HG02642 (cell line): ENCODE data around the gene LRPPRC.
"Not testable (repeated sequence)": the region's sequence is repeated elsewhere in the genome, so short reads cannot be mapped to it uniquely, and the experiment has no call there.

Source experiments
- ATAC-seq: cut with Tn5 transposase; IDR thresholded peaks from one replicate; pipeline ENCODE4 v1.9.1; 2021; ENCODE audit warnings: mild to moderate bottlenecking; ENCODE audit not compliant: unreplicated experiment, poor library complexity

Gene LRPPRC

DNA sequence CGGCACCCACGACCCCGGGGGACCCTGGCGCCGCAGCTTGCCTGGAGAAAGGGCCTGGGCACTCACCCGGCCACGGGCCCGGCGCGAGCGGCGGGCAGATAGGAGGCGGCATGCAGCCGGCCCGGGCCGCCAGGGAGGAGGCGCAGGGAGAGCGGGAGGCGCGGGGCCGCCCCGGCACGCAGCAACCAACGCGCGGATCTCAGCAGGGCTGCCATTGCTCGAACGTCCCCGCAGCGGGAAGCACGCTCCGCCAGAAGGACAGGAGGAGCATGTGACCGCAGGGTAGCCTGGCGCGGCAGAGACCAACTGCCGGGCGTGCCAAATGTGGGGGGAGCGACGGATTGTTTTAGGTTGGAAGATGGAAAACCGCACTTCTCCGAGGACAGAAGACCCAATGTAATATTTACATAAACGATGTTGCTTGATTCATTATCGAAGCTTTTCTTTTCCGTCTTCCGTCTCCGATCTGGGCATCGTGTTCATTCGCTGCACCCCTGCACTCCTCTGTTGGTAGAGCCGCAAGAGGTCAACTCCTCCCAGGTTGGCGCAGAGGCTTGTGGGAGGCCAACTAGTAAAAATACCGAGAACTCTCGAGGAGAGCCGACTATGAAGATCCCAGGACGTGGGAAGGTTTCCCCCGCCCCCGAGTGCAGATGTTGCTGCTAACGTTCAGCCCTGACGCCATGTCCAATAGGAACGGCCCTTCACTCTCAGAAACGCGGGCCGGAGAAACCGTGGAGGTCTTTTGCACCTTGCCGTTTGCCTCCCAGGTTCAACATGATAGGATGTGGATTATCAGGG lies at the start of gene LRPPRC:
TSS of gene LRPPRC (minus strand) at position 257 of the 801 bp plus-strand sequence. CDS start at position 215, 42 bp downstream.
- peak; percentile 93 for ATAC-seq

DNA sequence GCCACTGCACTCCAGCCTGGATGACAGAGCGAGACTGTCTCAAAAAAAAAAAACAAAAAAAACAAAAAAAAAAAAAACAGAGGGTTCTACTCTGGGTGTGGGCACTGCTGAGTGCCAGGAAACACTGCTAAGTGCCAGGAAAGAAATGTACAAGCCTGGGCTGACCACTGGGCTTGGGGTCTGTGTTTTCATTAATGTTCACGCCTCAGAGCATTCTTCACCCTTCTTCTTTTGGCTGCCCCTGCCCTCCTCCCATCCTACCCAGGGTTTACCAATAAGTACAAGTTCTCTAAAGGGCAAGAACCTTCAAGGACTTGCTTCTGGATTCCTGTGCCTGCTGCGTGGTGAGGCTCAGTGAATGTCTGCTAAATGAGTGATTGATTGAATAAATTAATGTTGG lies 49.3 kb upstream of the LRPPRC start:
- no peak for ATAC-seq

DNA sequence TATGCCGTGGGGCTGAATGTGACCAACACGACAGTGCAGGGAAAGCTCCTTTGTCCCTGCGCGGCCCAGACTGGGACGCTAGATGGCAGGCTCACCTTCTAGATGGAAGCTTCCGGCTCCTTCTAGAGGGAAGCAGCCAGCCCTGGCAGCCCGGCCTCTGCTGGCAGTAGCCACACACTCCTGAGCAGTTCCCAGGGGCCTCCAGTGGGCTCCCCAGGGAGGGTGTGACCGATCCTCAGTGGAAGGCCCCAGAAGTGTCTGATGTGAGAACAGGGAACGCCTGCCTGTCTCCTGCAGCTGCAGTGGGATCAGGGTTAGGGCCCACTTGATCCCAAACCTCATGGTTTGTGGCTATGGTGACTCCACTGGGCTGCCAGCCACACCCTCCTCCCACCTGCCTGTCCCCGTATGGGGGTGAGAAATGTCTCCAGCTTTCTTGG lies 48.5 kb upstream of the LRPPRC start:
- ATAC-seq, result peak; percentile 99

DNA sequence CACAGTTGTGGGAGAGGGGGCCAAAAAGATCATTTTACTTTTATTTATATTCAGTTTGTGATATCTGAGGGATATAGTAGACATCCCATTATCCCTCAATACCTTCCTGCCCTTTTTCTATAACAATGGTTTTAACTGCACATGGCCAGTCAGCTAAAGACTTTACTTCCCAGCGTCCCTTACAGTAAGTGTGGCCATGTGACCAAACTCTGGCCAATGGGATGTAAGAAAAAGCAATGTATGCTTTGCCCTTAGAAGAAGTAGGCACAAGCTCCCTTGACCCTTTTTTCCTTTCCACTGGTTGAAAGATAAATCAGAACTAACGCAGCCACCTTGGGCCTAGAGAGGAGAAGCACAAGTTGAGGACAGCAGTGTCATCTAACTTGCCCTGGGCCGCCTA lies 44.6 kb upstream of the LRPPRC start:
- ATAC-seq, result no peak

DNA sequence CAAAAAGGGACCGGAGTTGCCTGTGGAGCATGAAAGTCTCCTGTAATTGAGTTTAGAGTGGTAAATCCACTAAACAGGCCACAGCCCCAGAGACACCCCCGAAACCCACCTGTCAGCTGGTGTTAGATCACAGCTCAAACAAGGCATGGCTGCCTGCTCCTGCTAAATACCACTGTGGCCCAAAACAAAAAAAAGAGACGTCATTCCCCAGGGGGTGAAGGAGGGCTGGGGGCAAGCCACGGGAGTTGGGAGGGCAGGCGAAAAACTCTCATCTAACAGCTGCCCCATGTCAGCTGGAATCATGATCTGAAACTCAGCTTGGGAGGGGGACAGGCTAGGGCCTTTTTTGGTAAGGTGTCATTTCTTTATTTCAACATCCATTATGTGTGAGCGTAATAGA lies 42.5 kb upstream of the LRPPRC start:
- no peak for ATAC-seq

DNA sequence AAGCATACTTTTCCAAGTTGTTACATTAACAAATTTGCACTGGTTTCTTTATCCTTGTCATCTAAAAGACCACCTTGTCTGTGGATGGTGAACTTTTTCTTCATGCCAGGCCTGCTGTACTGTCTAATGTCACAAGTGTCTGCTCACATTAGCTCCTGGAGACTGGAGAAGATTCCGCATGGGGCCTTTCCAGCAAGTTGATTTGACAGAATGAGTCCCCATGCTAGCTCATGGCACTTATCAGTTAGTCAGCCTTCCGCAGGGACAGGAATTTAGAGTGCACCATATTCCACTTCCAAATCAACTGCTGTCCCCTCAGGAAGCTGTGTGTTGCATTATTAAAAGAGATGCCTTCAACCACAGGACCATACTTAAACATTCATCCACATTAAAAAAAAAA lies 41.4 kb upstream of the LRPPRC start:
- no peak for ATAC-seq

DNA sequence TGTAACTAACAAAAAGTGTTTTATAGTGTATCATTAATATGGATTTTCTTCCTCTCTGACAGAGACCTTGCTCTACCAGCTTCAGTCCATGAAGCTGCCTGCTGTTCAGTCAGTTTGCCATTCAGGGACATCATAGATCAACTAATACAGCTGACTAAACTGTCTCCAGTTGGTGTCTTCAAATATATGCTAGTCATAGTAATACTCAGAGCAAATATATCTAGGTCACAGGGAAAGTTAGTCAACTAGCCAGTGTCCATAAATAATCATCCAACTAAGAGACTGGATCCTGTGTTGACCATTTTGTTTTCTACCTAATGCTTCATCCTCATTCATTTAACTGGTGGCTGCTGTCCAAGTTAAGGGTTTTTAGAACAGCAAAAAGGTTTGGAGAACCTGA lies 38.2 kb upstream of the LRPPRC start:
- ATAC-seq, result no peak

DNA sequence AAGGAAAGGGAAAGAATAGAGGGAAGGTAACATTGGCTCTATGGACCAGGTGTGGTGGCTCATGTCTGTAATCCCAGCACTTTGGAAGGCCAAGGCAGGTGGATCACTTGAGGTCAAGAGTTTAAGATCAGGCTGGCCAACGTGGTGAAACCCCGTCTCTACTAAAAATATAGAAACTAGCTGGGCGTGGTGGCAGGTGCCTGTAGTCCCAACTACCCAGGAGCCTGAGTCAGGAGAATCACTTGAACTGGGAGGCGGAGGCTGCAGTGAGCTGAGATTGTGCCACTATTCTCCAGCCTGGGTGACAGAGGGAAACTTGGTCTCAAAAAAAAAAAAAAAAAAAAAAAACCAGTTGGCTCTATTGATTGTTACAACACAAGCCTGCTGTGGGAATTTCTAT lies 31.3 kb upstream of the LRPPRC start:
- ATAC-seq, result not testable (repeated sequence)

DNA sequence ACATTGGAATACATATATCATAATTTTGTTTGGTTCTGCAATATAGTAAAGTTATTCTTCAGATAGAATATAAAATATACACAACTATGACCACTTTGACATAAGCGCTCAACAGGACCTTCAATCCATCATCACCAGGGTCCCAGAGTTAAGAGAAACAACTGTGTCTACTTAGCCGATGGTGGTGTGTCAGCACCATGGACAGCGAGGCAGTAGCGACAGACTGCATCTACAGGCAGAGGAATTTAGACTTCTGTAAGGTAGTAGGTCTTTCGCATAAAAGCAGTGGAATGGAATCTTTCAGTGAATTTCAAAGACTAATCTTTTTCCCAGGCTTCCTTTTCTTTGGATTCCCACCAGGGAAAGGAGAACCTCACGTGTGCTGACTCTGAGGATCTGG lies 20.5 kb upstream of the LRPPRC start:
- no peak for ATAC-seq

DNA sequence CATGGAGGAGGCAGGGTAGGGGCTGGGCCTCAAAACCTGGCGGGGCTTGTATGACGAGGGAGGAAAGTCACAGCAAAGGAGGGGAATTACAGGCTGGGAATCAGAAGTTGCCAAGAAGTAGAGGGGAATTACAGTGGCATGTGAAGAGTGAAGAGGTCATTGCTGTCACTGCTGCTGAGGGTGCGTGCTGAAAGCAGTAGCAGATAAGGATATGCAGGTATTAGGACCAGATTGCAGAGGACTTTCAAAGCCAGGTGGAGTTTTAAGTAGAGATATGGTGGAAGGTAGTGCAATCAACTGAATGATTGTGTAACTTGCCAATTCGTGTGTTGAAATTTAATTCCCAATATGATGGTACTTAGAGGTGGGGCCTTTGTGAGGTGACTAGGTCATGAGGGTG lies 19.4 kb upstream of the LRPPRC start:
- no peak for ATAC-seq

DNA sequence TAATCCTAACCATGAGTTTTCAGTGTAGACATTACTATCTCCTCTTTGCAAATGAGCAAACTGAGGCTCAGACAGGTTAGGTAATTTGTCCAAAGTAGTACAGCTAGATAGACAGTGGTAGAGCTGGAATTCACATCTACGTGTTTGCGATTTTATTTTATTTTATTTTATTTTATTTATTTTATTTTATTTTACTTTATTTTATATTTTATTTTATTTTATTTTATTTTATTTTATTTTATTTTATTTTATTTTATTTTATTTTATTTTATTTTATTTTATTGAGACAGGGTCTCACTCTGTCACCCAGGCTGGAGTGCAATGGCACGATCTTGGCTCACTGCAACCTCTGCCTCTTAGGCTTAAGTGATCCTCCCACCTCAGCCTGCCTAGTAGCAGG lies 17.4 kb upstream of the LRPPRC start:
- not testable (repeated sequence) for ATAC-seq

DNA sequence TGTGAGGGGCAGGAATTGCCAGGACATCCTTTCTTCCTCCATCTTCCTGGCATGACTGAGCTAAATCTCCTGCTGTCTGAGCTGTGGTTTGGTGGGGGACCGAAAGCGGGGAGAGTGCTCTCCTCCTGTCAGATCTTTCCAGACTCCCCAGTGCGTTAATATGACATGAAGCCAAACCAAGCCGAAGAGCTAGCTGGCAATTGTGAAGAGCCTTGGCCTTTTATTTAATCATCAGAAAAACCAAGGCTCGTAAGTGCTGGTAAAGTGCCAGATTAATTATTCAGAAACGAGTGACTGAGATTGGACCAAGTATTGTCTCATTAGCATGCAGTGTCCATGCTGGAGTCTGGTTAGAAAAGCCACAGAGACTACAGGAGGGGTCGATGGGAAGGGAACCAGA lies 14.5 kb upstream of the LRPPRC start:
- no peak for ATAC-seq

DNA sequence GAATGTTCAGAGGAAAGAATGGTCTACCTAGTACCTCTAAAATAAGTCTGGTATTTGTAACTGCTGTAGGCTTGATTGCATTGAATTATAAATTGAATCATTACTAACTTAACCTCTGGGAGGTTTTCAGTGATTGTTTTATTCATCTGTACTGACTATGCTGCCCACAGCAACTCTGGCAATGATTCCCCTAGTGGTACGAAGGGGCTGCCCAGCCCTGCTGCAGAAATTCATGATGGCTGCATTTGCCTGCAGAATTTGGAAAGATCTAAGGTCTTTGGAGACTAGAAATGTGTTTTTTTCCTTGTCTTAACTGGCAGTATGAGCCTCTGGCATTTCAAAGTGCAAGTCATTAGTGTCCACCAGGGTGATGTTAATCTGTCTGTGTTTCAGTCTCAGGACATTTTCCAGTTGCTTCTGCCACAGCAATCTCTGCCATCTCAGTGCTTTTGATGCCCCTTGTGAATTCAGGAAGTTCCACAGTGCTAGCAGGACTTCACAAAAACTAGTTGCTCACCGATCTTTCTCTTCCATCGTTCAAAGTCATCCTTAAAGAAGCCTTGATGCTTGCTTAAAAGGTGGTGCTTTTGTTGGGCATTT lies 13.4 kb upstream of the LRPPRC start:
- ATAC-seq, result no peak

DNA sequence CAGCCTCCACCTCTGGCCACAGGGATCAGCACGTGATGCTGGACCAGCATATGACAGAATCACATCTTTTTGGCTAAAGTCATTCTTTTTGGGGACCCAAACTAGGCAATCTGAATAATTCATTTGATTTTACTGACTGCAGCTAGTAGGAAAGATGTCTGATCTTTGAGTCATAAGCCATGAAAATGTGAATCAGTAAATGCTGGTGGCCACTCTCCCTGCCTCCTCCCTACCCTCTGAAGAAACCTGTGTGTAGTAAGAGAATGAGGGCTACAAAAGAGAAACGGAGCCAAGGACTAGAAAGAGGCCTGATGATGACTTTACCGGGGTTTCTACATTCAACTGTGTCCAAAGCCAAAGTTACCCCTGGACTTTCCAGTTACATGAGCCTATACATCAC lies 10.1 kb upstream of the LRPPRC start:
- ATAC-seq, result no peak

DNA sequence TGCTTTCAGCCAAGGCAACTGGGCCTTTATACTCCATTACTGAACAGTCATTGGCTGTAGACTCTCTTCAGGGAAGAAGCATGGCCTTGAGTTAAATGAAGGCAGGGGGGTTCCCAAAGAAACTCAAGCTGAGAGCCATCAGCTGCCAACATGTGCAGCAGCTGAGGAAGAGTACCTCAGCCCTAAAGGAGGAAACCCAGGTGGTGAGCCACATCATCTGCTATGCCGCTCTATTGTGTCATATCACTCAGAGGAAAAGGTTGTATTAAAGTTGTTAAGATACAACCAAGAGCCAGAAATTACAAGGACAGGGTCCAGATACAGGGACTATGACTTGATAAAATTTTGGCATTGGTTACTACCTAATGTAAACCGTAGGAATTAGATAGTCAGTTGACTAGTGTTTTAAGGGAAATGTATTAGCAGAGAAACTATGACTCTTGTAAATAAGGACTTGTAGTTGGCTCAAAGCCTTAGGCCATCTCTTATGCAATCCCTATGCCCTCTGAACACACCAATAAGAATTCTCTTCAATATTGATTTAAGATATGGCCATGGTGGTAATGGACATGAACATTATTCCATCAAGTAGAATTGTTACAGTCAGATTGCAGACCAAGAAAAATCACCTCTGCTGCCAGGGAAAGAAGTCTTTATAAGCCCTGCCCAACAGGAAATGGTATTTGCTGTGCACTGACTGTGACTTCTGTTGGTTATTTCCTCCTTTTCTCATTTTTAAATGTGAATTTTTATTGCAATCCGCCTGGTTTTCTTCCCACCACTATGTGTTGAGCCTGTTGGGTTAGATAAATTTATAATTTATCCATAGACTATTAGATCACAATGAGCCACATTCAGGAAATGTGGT lies 9.2 kb upstream of the LRPPRC start:
- no peak for ATAC-seq

DNA sequence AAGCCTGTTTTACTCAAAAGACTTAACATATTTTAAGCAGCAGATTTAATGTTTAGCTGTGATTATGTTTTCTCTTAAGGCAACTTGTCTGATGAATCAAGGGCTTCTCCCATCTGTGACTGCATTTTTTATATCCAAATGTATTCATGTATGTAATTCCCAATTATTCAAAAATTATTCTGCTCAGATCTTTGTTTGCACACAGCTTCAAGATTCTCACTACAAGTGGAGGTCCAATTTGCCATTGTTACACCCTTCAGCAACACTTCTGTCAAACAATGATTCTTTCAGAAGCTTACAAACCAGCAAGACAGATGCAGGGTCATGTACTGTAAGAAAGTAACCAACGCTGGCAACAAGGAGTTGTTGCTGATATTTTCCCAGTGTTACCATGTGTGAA lies 5.9 kb upstream of the LRPPRC start:
- ATAC-seq, result no peak

DNA sequence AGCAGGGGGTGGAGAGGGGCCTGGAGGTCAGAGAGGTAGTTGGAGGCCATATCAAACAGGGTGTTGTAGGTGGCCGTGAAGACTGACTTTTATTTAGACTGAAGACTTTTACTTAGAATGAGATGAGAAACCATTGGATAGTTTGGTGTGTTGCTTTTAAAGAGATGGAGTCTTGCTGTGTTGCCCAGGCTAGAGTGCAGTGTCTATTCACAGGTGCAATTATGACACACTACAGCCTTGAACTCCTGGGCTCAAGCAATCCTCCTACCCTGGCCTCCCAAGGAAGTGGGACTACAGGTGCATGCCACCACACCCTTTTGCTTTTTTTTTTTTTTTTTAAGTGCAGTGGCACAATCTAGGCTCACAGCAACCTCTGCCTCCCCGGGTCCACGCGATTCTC lies 2.5 kb upstream of the LRPPRC start:
- no peak for ATAC-seq

DNA sequence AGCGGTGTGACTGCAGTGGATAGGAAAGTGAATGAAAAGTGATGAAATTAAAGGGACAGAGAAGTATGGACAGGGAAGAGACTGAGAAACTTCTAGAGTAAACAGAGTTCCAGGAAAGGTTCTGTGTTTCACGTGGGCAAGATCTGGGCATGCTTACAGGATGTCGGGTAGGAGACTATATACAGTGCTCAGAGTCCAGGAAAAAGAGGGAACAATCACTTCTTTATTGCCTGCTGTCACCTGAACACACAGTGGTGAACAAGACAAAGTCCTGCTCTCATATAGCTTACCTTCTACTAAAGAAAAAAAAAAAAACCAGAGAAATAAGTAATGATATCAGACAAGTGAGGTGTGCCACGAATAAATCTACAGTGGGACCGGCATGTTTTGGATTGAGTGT lies 2.4 kb downstream of the LRPPRC start:
- no peak for ATAC-seq

DNA sequence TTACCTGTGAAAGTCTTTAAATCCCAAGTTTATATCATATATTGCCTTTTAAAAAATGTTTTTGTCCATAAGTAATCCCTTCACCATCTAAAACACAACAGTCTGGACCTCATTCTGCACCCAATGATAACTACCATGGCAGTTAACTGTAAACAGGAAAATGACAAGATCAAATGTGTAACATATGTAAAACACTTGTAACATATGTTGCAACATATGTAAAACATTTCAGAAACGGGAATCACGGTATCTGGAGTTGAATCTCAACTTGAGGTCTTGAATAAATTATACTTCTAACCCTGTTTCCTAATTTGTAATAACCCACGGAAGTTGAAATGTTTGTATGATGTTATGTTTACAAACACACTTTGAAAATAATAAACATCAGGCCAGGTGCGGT lies 6.2 kb downstream of the LRPPRC start:
- no peak for ATAC-seq

DNA sequence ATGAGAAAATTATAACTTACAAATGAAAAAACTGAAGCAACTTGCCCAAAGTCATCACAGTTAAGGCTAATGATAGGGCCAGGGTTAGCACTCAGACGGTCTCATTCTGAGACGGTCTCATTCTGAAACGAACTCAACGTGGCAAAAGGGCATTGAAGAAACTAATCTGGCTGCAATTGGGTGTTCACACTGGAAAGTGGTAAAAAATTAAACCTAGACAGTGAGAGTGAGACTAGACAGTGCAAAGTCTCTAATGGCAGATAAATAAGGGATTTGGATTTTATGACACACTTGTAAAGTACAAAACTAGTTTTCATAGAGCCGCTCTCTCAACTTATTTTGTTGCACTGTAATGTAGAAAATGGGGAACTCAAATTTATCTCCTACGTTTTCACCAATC lies 9.2 kb downstream of the LRPPRC start:
- no peak for ATAC-seq

DNA sequence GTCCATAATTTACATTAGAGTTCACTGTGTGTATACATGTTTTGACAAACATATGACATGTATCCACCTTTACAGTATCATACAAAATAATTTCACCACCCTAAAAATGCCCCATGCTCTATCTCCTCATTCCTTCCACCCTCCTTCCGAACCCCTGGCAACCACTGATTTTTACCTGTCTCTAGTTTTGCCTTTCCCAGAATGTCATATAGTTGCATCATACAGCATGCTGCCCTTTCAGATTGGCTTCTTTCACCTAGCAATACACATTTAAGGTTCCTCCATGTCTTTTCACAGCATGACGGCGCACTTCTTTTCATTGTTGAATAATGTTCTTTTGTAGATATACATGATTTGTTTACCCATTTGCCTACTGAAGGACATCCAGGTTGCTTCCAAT lies 10.4 kb downstream of the LRPPRC start:
- no peak for ATAC-seq
